Neural progenitor cell (in vitro differentiated cells): Measurements from ENCODE around the gene SRRM4. TPM values are rescaled to one million over a fixed set of nuclear protein-coding genes. Genes with fewer than 3 reads are reported as not detected.
A peak's percentile ranks its signal among the peaks of the same experiment; 100 is the strongest.

Source experiments
- DNase-seq: peaks from one replicate; pipeline ENCODE4 v3.0.0-alpha.2; 2016; ENCODE audit warnings: low spot score
- H2AFZ ChIP-seq: fragments of 200-600 bp; sonication (generic); replicated peaks from 2 replicates; pipeline ENCODE4 v1.6.1; 2016; ENCODE audit warnings: antibody characterized with exemption
- H3F3A ChIP-seq: fragments of 200-600 bp; sonication (generic); 2 replicates; pipeline ENCODE4 v1.6.1; 2016; ENCODE audit warnings: antibody characterized with exemption, low read depth
- H3K27ac ChIP-seq: fragments of 200-600 bp; sonication (generic); 2 replicates; pipeline ENCODE4 v1.5.1; 2016; ENCODE audit warnings: mild to moderate bottlenecking
- H3K27me3 ChIP-seq: fragments of 200-600 bp; sonication (generic); 2 replicates; pipeline ENCODE4 v1.6.1; 2016; ENCODE audit warnings: mild to moderate bottlenecking, moderate library complexity
- H3K36me3 ChIP-seq: fragments of 200-600 bp; sonication (generic); 2 replicates; pipeline ENCODE4 v1.5.1; 2016
- H3K4me1 ChIP-seq: fragments of 200-600 bp; sonication (generic); 2 replicates; pipeline ENCODE4 v1.6.1; 2016; ENCODE audit warnings: mixed run types
- H3K4me2 ChIP-seq: fragments of 200-600 bp; sonication (generic); 2 replicates; pipeline ENCODE4 v1.6.1; 2016
- H3K4me3 ChIP-seq: fragments of 200-600 bp; sonication (generic); 2 replicates; pipeline ENCODE4 v1.5.1; 2016
- H3K79me2 ChIP-seq: fragments of 200-600 bp; sonication (generic); 2 replicates; pipeline ENCODE4 v1.6.1; 2016; ENCODE audit warnings: low read depth
- H3K9ac ChIP-seq: fragments of 200-600 bp; sonication (generic); 2 replicates; pipeline ENCODE4 v1.6.1; 2016
- H3K9me3 ChIP-seq: fragments of 200-600 bp; sonication (generic); 2 replicates; pipeline ENCODE4 v1.5.1; 2016; ENCODE audit warnings: low read depth
- H4K20me1 ChIP-seq: fragments of 200-600 bp; sonication (generic); 2 replicates; pipeline ENCODE4 v1.6.1; 2016; ENCODE audit warnings: low read depth
- H3K27ac Mint-ChIP-seq: 3 replicates; pipeline ENCODE4 v1.8.0; 2021; ENCODE audit warnings: mixed read lengths
- H3K27me3 Mint-ChIP-seq: 2 replicates; pipeline ENCODE4 v1.8.0; 2022; ENCODE audit warnings: low read depth, mild to moderate bottlenecking, inconsistent platforms, moderate library complexity, mixed read lengths; ENCODE audit not compliant: insufficient read depth
- H3K36me3 Mint-ChIP-seq: 3 replicates; pipeline ENCODE4 v1.8.0; 2021; ENCODE audit warnings: mixed read lengths
- H3K4me1 Mint-ChIP-seq: 3 replicates; pipeline ENCODE4 v1.8.0; 2021; ENCODE audit warnings: mixed read lengths
- H3K4me3 Mint-ChIP-seq: 3 replicates; pipeline ENCODE4 v1.8.0; 2021; ENCODE audit warnings: mild to moderate bottlenecking, moderate library complexity, mixed read lengths
- H3K9me3 Mint-ChIP-seq: 3 replicates; pipeline ENCODE4 v1.8.0; 2020; ENCODE audit warnings: mixed read lengths
- CTCF ChIP-seq: fragments of 200-600 bp; sonication (generic); IDR thresholded peaks from 2 replicates; pipeline ENCODE4 v1.5.1; 2017; ENCODE audit warnings: antibody characterized with exemption, mild to moderate bottlenecking
- EZH2 ChIP-seq: fragments of 200-600 bp; sonication (generic); IDR thresholded peaks from 2 replicates; pipeline ENCODE4 v1.6.1; 2017; ENCODE audit warnings: antibody characterized with exemption, mild to moderate bottlenecking, moderate library complexity
- EZH2phosphoT487 ChIP-seq: fragments of 200-600 bp; sonication (generic); IDR thresholded peaks from 2 replicates; pipeline ENCODE4 v1.6.1; 2017; ENCODE audit warnings: antibody characterized with exemption
- total RNA-seq: library from RNA; depleted of rRNA; stranded (reverse); fragments of >200 nt; gene quantifications from 2 replicates; pipeline ENCODE4 v1.2.3, GENCODE V29; 2015; ENCODE audit warnings: low replicate concordance

The SRRM4 gene
- total RNA-seq, 1 donor from 2014 or later: 0.07 TPM

GRCh38 chr12:119206348-119207062 lies 225.2 kb downstream of the SRRM4 start:
- Histone ChIP-seq H3F3A (peaks cover 27% of the 10 kb centered on the region), H3K4me3 (no peak overlapping the region), H3K9me3 (no peaks in the 10 kb centered on the region), H3K27ac (no peak overlapping the region), H3K79me2 (no peaks in the 10 kb centered on the region), H3K4me1 (peaks cover 47% of the 10 kb centered on the region), H3K9ac (no peak overlapping the region), H2AFZ (no peak overlapping the region), H3K4me2 (peak overlapping the region; percentile 57), H3K27me3 (no peaks in the 10 kb centered on the region), H4K20me1 (peaks cover 3% of the 10 kb centered on the region), H3K36me3 (no peaks in the 10 kb centered on the region)
- Mint-ChIP-seq H3K4me3 (peak overlapping the region; percentile 38), H3K27ac (no peak overlapping the region), H3K36me3 (no peaks in the 10 kb centered on the region), H3K27me3 (peaks cover 11% of the 10 kb centered on the region), H3K9me3 (no peaks in the 10 kb centered on the region), H3K4me1 (peaks cover 44% of the 10 kb centered on the region)
- DNase-seq: peak; percentile 81
- peak; percentile 49 for TF ChIP-seq CTCF
- TF ChIP-seq EZH2: no peak

- no peaks in the 10 kb centered on the region for H3K9me3 Mint-ChIP-seq
- Histone ChIP-seq H3K9me3 (no peaks in the 10 kb centered on the region), H3K36me3 (no peaks in the 10 kb centered on the region), H2AFZ (no peak overlapping the region), H3K27ac (no peak overlapping the region), H3K4me2 (peak overlapping the region; percentile 57), H3K4me3 (no peak overlapping the region), H3F3A (peaks cover 27% of the 10 kb centered on the region), H3K27me3 (no peaks in the 10 kb centered on the region), H3K4me1 (peaks cover 47% of the 10 kb centered on the region), H3K79me2 (no peaks in the 10 kb centered on the region), H4K20me1 (peaks cover 3% of the 10 kb centered on the region), H3K9ac (no peak overlapping the region)
- H3K36me3 Mint-ChIP-seq: no peaks in the 10 kb centered on the region
- H3K27me3 Mint-ChIP-seq: peaks cover 11% of the 10 kb centered on the region
- H3K4me3 Mint-ChIP-seq: no peak overlapping the region
- no peak for DNase-seq
- no peak overlapping the region for H3K27ac Mint-ChIP-seq
- TF ChIP-seq EZH2phosphoT487: no peak
- no peak for TF ChIP-seq EZH2
- TF ChIP-seq CTCF: no peak
- peaks cover 44% of the 10 kb centered on the region for H3K4me1 Mint-ChIP-seq
These were observed 225.8 kb downstream of the SRRM4 start for GRCh38 chr12:119207063-119207560.

- Mint-ChIP-seq H3K36me3 (no peaks in the 10 kb centered on the region), H3K9me3 (no peaks in the 10 kb centered on the region), H3K27me3 (peaks cover 11% of the 10 kb centered on the region), H3K4me3 (no peak overlapping the region), H3K4me1 (peaks cover 37% of the 10 kb centered on the region), H3K27ac (peak overlapping the region; percentile 83)
- H3K36me3 ChIP-seq: no peaks in the 10 kb centered on the region
- no peak overlapping the region for H2AFZ ChIP-seq
- H3K27ac ChIP-seq: no peak overlapping the region
- H3K4me3 ChIP-seq: no peak overlapping the region
- no peak overlapping the region for H3K9ac ChIP-seq
- peak; percentile 57 for DNase-seq
- H4K20me1 ChIP-seq: peaks cover 3% of the 10 kb centered on the region
- H3K4me2 ChIP-seq: peak overlapping the region; percentile 7
- no peaks in the 10 kb centered on the region for H3K79me2 ChIP-seq
- no peaks in the 10 kb centered on the region for H3K9me3 ChIP-seq
- no peak for TF ChIP-seq EZH2
- no peak for TF ChIP-seq CTCF
- TF ChIP-seq EZH2phosphoT487: no peak
- peaks cover 21% of the 10 kb centered on the region for H3F3A ChIP-seq
- no peaks in the 10 kb centered on the region for H3K27me3 ChIP-seq
- H3K4me1 ChIP-seq: peaks cover 40% of the 10 kb centered on the region
These were observed 227.3 kb downstream of the SRRM4 start for GRCh38 chr12:119208626-119209061.
